B cell (primary cell): ENCODE results near the gene ATP6V1F. TPM values are rescaled to one million over a fixed set of nuclear protein-coding genes. Genes with fewer than 3 reads are reported as not detected.

ENCODE experiments used
- ATAC-seq: fragments of 200-7000 bp; cut with Tn5 transposase; one replicate; pipeline ENCODE4 v1.10.0; 2021; ENCODE audit warnings: low read depth, mild to moderate bottlenecking, moderate number of reproducible peaks, moderate library complexity
- CTCF ChIA-PET: fragments of 350-600 bp; sonication (Branson Sonifier 250); formaldehyde crosslinking; loops from one replicate; lab custom pipeline; 2021; ENCODE audit warnings: antibody characterized with exemption, inconsistent platforms; lab: Charles Lee
- POLR2A ChIA-PET: fragments of 350-600 bp; sonication (Branson Sonifier 250); formaldehyde crosslinking; loops from one replicate; lab custom pipeline; 2021; ENCODE audit warnings: antibody characterized with exemption; lab: Charles Lee
- DNase-seq: peaks from one replicate; pipeline ENCODE4 v3.0.0; 2013
- H2AFZ ChIP-seq: 2 replicates; pipeline ENCODE4 v1.6.1; 2012; ENCODE audit warnings: mild to moderate bottlenecking, low read depth, low read length; ENCODE audit not compliant: insufficient read depth, poor library complexity, severe bottlenecking
- H3K27ac ChIP-seq, 2 donors: 1 replicate in 1 of 2; 2 replicates in 1 of 2; pipeline ENCODE4 v1.5.1; 2012 to 2013; ENCODE audit warnings: low read length in 2 of 2, mild to moderate bottlenecking in 2 of 2, moderate library complexity in 1 of 2
- H3K27me3 ChIP-seq, 4 experiments: fragments of 200-600 bp in 1 of 4; sonication (generic) in 1 of 4; replicated peaks in 1 of 4; 1 replicate in 2 of 4; 2 replicates in 2 of 4; pipeline versions ENCODE4 v1.6.1 to v1.7.0; 2013 to 2016; ENCODE audit warnings: low read length in 3 of 4, mild to moderate bottlenecking in 2 of 4, mixed read lengths in 1 of 4, moderate library complexity in 1 of 4; ENCODE audit not compliant: insufficient read depth in 4 of 4, control insufficient read depth in 3 of 4; ENCODE audit errors: control extremely low read depth in 1 of 4
- H3K36me3 ChIP-seq, 2 experiments: replicated peaks in 1 of 2; 1 replicate in 1 of 2; 2 replicates in 1 of 2; pipeline versions ENCODE4 v1.6.1 to v1.7.1; 2013; ENCODE audit warnings: low read length in 1 of 2; ENCODE audit not compliant: insufficient read depth in 2 of 2, control insufficient read depth in 1 of 2; ENCODE audit errors: control extremely low read depth in 1 of 2, extremely low read depth in 1 of 2
- H3K4me1 ChIP-seq, 2 donors: fragments of 200-600 bp in 1 of 2; sonication (generic) in 1 of 2; 1 replicate in 1 of 2; 2 replicates in 1 of 2; pipeline versions ENCODE4 v1.5.1 to v1.6.1; 2013 to 2017; ENCODE audit warnings: low read length in 2 of 2; ENCODE audit not compliant: control insufficient read depth in 2 of 2, insufficient read depth in 2 of 2
- H3K4me2 ChIP-seq: replicated peaks from 2 replicates; pipeline ENCODE3; 2012; ENCODE audit warnings: mild to moderate bottlenecking, low read depth, low read length; ENCODE audit not compliant: poor library complexity, severe bottlenecking
- H3K4me3 ChIP-seq, 5 experiments: fragments of 200-600 bp in 1 of 5; sonication (generic) in 1 of 5; 1 replicate in 3 of 5; 2 replicates in 2 of 5; pipeline versions ENCODE4 v1.5.1 to v1.7.0; 2011 to 2016; ENCODE audit warnings: low read length in 4 of 5, mild to moderate bottlenecking in 4 of 5, low read depth in 2 of 5, control low read depth in 1 of 5, moderate library complexity in 1 of 5; ENCODE audit not compliant: insufficient read depth in 1 of 5; ENCODE audit errors: control extremely low read depth in 1 of 5, extremely low read depth in 1 of 5
- H3K79me2 ChIP-seq: fragments of 200-600 bp; sonication (generic); one replicate; pipeline ENCODE4 v1.6.0; 2016; ENCODE audit warnings: low read length; ENCODE audit not compliant: control insufficient read depth, insufficient read depth
- H3K9ac ChIP-seq: fragments of 200-600 bp; sonication (generic); 2 replicates; pipeline ENCODE4 v1.6.1; 2017; ENCODE audit warnings: mild to moderate bottlenecking, low read length, moderate library complexity
- H3K9me3 ChIP-seq, 3 donors: one replicate each; pipeline versions ENCODE4 v1.6.1 to v1.7.1; 2013; ENCODE audit warnings: low read length in 2 of 3; ENCODE audit not compliant: control insufficient read depth in 2 of 3, insufficient read depth in 1 of 3; ENCODE audit errors: control extremely low read depth in 1 of 3
- H4K20me1 ChIP-seq: 2 replicates; pipeline ENCODE4 v1.6.0; 2012; ENCODE audit warnings: mild to moderate bottlenecking, low read length; ENCODE audit not compliant: insufficient read depth, control insufficient read depth, poor library complexity, severe bottlenecking
- H3K27ac Mint-ChIP-seq: one replicate; pipeline ENCODE4 v1.8.0; 2021; ENCODE audit warnings: mixed read lengths
- H3K27me3 Mint-ChIP-seq: one replicate; pipeline ENCODE4 v1.8.0; 2021; ENCODE audit warnings: mixed read lengths
- H3K4me1 Mint-ChIP-seq: one replicate; pipeline ENCODE4 v1.8.0; 2021; ENCODE audit warnings: mixed read lengths
- H3K4me3 Mint-ChIP-seq: one replicate; pipeline ENCODE4 v1.8.0; 2021; ENCODE audit warnings: mixed read lengths
- H3K9me3 Mint-ChIP-seq: one replicate; pipeline ENCODE4 v1.8.0; 2022; ENCODE audit warnings: mixed read lengths; ENCODE audit not compliant: insufficient read depth
- EZH2 ChIP-seq: IDR thresholded peaks from 2 replicates; pipeline ENCODE4 v1.6.1; 2012; ENCODE audit warnings: borderline replicate concordance, low read depth, mild to moderate bottlenecking, moderate library complexity, low read length; ENCODE audit not compliant: insufficient read depth, poor library complexity, severe bottlenecking
- WGBS: methylation state at CpG from one replicate; pipeline ENCODE4 v1.1.5; 2013; ENCODE audit warnings: missing lambda C conversion rate; ENCODE audit not compliant: insufficient coverage; 5-methylcytosine and 5-hydroxymethylcytosine counted together
- intact Hi-C: fragments of 100-400 bp; cut with micrococcal nuclease; formaldehyde crosslinking; loops from one replicate; pipeline ENCODE4 v1.10.0; 2022
- polyA plus RNA-seq: library from polyadenylated mRNA; depleted of rRNA; stranded (reverse); fragments of >200 nt; gene quantifications from 2 replicates; pipeline ENCODE4 v1.2.3, GENCODE V29; 2012
- total RNA-seq, 2 donors: library from RNA; stranded (reverse); fragments of 120-200 nt in 1 of 2; gene quantifications; 1 replicate in 1 of 2; 2 replicates in 1 of 2; pipeline versions ENCODE4 v1.2.3 to v1.2.4, GENCODE V29; 2013 to 2022
- TF ChIP-seq, protein P1 (sequence below): fragments of 200-600 bp; IDR thresholded peaks from one replicate; pipeline ENCODE4 v1.8.0; 2022; ENCODE audit warnings: antibody characterized with exemption, mild to moderate bottlenecking

ATP6V1F gene
- total and polyA plus RNA-seq, 2 donors (not counting 1 experiment from before 2014, with no cell fraction given) = 81.7 to 198 TPM

DNA sequence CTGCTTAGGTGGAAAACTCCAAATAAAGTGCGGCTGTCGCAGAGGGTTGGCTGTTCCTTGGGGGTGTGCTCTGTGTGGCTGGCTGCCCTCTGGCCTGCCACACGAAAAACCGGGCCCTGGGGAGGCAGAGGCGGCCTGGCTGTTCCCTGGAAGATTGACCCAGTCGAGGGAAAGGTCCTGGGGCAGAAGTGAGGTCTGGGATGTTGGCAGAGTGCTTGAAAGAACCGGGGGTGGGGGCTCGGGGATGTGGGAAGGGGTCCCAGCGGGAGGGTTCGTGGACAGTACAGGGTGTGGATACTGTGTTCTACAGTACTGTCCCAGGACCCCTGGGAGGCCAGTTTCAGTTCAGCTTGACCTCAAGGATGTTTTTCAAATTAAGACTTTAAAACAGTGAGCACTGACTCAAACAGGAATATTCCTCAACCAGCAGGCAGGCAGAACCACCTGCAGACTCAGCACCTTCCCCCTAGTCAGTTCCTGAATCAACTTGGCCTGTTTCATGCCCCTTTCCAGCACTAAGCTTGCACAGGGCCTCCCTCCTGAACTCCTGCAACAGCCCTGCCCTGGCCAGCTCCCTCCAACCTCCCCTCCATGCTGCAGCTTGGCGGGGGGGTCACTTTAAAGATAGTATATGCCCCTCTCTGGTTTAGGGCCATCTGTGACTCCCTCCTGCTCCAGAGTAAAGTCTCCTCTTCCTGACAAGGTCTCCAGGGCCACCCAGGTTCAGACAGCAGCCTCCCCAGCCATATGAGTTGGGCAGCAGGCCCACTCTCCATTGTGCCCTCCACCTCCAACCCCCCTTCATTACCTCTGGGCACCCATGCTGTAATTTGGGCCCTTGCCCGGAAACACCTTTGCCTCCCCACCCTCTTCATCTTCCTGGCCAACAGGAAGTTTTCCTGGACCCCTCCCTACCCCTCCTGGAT, 3.2 kb upstream of the ATP6V1F start:
- H3K4me1 Mint-ChIP-seq = peaks cover 23% of the 10 kb centered on the region
- TF ChIP-seq EZH2 = no peak
- TF ChIP-seq, protein P1, sequence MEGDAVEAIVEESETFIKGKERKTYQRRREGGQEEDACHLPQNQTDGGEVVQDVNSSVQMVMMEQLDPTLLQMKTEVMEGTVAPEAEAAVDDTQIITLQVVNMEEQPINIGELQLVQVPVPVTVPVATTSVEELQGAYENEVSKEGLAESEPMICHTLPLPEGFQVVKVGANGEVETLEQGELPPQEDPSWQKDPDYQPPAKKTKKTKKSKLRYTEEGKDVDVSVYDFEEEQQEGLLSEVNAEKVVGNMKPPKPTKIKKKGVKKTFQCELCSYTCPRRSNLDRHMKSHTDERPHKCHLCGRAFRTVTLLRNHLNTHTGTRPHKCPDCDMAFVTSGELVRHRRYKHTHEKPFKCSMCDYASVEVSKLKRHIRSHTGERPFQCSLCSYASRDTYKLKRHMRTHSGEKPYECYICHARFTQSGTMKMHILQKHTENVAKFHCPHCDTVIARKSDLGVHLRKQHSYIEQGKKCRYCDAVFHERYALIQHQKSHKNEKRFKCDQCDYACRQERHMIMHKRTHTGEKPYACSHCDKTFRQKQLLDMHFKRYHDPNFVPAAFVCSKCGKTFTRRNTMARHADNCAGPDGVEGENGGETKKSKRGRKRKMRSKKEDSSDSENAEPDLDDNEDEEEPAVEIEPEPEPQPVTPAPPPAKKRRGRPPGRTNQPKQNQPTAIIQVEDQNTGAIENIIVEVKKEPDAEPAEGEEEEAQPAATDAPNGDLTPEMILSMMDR = no peak
- no peaks in the 10 kb centered on the region for H3K27me3 Mint-ChIP-seq
- Histone ChIP-seq H2AFZ (no peak overlapping the region), H4K20me1 (peaks cover 10% of the 10 kb centered on the region), H3K27me3 (no peaks in the 10 kb centered on the region), H3K9ac (no peak overlapping the region), H3K4me2 (no peak overlapping the region), H3K4me1 (peaks cover 11 to 20% of the 10 kb centered on the region in 2 donors), H3K36me3 (no peaks in the 10 kb centered on the region), H3K9me3 (no peaks in the 10 kb centered on the region), H3K27ac (no peak overlapping the region), H3K79me2 (peaks cover 18% of the 10 kb centered on the region), H3K4me3 (no peak overlapping the region)
- ATAC-seq = no peak
- no peak overlapping the region for H3K27ac Mint-ChIP-seq
- H3K4me3 Mint-ChIP-seq = no peak overlapping the region
- H3K9me3 Mint-ChIP-seq = no peaks in the 10 kb centered on the region
- no peak for DNase-seq
- ChIA-PET CTCF (interaction anchor here (0.6 to 2.0 kb wide), 2 partner anchors 24 to 431 kb away, joined by 3 to 7 read pairs; no protein-coding TSS in a partner anchor), POLR2A (interaction anchor here (1.0 kb wide), 1 partner anchor 16 kb away, joined by 3 read pairs; no protein-coding TSS in a partner anchor)
- 87% methylated on average over 11 of the region's 12 CpGs for WGBS
- intact Hi-C loops = no loop called here
